ENCODE results near the gene ANK2. TPM values are rescaled to one million over a fixed set of nuclear protein-coding genes. Genes with fewer than 3 reads are reported as not detected.

ANK2 gene
- total RNA-seq, 4 donors from 2014 or later: 13.7 to 47.4 (median 30.5) TPM

GRCh38 chr4:113052379-113052951, 3.0 kb downstream of the ANK2 start:
- intact Hi-C loops (cut with DNase I; ENCODE audit: low total_unique reads) (no loop called here), in situ Hi-C loops (cut with MboI; ENCODE audit: low pct_ligation_motif_present in 1 of 4, low pct_unique_long_range_greater_than_20kb in 1 of 4, low sequenced_read_pairs in 3 of 4) (no loop called here)
- no peak for DNase-seq
- WGBS, 2 donors (ENCODE audit: low coverage in 1 of 2): 75% methylated on average over 2 to 9 of the region's 9 CpGs
- Histone ChIP-seq H3K4me3 (no peak overlapping the region), H3K27me3 (no peaks in the 10 kb centered on the region), H3K36me3 (no peaks in the 10 kb centered on the region), H3K27ac (no peak overlapping the region), H3K4me1 (no peaks in the 10 kb centered on the region), H3K9me3 (no peaks in the 10 kb centered on the region)
- TF ChIP-seq POLR2AphosphoS5 (IDR thresholded peaks at IDR 0.05) (no peak), POLR2A (IDR thresholded peaks at IDR 0.05) (no peak), EP300 (IDR thresholded peaks at IDR 0.05; ENCODE audit: low read depth) (no peak)
- TF ChIP-seq, protein P1, sequence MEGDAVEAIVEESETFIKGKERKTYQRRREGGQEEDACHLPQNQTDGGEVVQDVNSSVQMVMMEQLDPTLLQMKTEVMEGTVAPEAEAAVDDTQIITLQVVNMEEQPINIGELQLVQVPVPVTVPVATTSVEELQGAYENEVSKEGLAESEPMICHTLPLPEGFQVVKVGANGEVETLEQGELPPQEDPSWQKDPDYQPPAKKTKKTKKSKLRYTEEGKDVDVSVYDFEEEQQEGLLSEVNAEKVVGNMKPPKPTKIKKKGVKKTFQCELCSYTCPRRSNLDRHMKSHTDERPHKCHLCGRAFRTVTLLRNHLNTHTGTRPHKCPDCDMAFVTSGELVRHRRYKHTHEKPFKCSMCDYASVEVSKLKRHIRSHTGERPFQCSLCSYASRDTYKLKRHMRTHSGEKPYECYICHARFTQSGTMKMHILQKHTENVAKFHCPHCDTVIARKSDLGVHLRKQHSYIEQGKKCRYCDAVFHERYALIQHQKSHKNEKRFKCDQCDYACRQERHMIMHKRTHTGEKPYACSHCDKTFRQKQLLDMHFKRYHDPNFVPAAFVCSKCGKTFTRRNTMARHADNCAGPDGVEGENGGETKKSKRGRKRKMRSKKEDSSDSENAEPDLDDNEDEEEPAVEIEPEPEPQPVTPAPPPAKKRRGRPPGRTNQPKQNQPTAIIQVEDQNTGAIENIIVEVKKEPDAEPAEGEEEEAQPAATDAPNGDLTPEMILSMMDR (IDR thresholded peaks at IDR 0.05): no peak

- no peaks in the 10 kb centered on the region for H3K9me3 ChIP-seq
- in situ Hi-C loops (cut with MboI; ENCODE audit: low pct_ligation_motif_present in 1 of 4, low pct_unique_long_range_greater_than_20kb in 1 of 4, low sequenced_read_pairs in 3 of 4): no loop called here
- DNase-seq: no peak
These were observed 4.4 kb downstream of the ANK2 start for GRCh38 chr4:113053883-113054282.

GRCh38 chr4:113056318-113056717, 6.9 kb downstream of the ANK2 start:
- H3K9me3 ChIP-seq: no peaks in the 10 kb centered on the region
- DNase-seq: no peak
- WGBS, 2 donors (ENCODE audit: low coverage in 1 of 2): 69 to 70% methylated on average over 2 of the region's 2 CpGs

More at GRCh38 chr4:113053883-113054282, 4.4 kb downstream of the ANK2 start:
- TF ChIP-seq POLR2A (IDR thresholded peaks at IDR 0.05) (no peak), POLR2AphosphoS5 (IDR thresholded peaks at IDR 0.05) (no peak), EP300 (IDR thresholded peaks at IDR 0.05; ENCODE audit: low read depth) (no peak)
- TF ChIP-seq, protein P1 (IDR thresholded peaks at IDR 0.05): no peak
- Histone ChIP-seq H3K4me3 (no peak overlapping the region), H3K4me1 (no peaks in the 10 kb centered on the region), H3K27me3 (no peaks in the 10 kb centered on the region), H3K36me3 (no peaks in the 10 kb centered on the region), H3K27ac (no peak overlapping the region)
- intact Hi-C loops (cut with DNase I; ENCODE audit: low total_unique reads): no loop called here

GRCh38 chr4:113057891-113058290, 8.4 kb downstream of the ANK2 start:
- 86 to 94% methylated on average over 1 of the region's 1 CpG for WGBS, 2 donors (ENCODE audit: low coverage in 1 of 2)
- intact Hi-C loops (cut with DNase I; ENCODE audit: low total_unique reads): no loop called here
- DNase-seq: no peak
- in situ Hi-C loops (cut with MboI; ENCODE audit: low pct_ligation_motif_present in 1 of 4, low pct_unique_long_range_greater_than_20kb in 1 of 4, low sequenced_read_pairs in 3 of 4): no loop called here
- Histone ChIP-seq H3K36me3 (no peaks in the 10 kb centered on the region), H3K27ac (no peak overlapping the region), H3K9me3 (no peaks in the 10 kb centered on the region), H3K27me3 (no peaks in the 10 kb centered on the region), H3K4me3 (no peak overlapping the region), H3K4me1 (no peaks in the 10 kb centered on the region)
- TF ChIP-seq POLR2AphosphoS5 (IDR thresholded peaks at IDR 0.05) (no peak), POLR2A (IDR thresholded peaks at IDR 0.05) (no peak), EP300 (IDR thresholded peaks at IDR 0.05; ENCODE audit: low read depth) (no peak)
- TF ChIP-seq, protein P1 (IDR thresholded peaks at IDR 0.05): no peak

More at GRCh38 chr4:113056318-113056717, 6.9 kb downstream of the ANK2 start:
- Histone ChIP-seq H3K36me3 (no peaks in the 10 kb centered on the region), H3K4me1 (no peaks in the 10 kb centered on the region), H3K27me3 (no peaks in the 10 kb centered on the region), H3K27ac (no peak overlapping the region), H3K4me3 (no peak overlapping the region)
- TF ChIP-seq POLR2AphosphoS5 (IDR thresholded peaks at IDR 0.05) (no peak), POLR2A (IDR thresholded peaks at IDR 0.05) (no peak)
- in situ Hi-C loops (cut with MboI; ENCODE audit: low pct_ligation_motif_present in 1 of 4, low pct_unique_long_range_greater_than_20kb in 1 of 4, low sequenced_read_pairs in 3 of 4): no loop called here
- intact Hi-C loops (cut with DNase I; ENCODE audit: low total_unique reads): no loop called here
